Left cardiac atrium (tissue), 4 donors: ENCODE data around the gene DISC1. TPM values are rescaled to one million over a fixed set of nuclear protein-coding genes. Genes with fewer than 3 reads are reported as not detected.

Experiments used
- ATAC-seq, 2 donors: fragments of 200-7000 bp; cut with Tn5 transposase; one replicate each; pipeline ENCODE4 v1.9.1; 2020; ENCODE audit warnings: mild to moderate bottlenecking in 2 of 2, moderate library complexity in 2 of 2
- DNase-seq: peaks from one replicate; pipeline ENCODE4 v3.0.0-alpha.2; 2020
- intact Hi-C, 2 donors: fragments of 100-400 bp; cut with DNase I; formaldehyde crosslinking; loops; one replicate each; pipeline versions ENCODE4 v1.14.1 to v1.15.1; 2022 to 2023
- total RNA-seq, 2 donors: library from RNA; stranded (reverse); fragmentation: NEBNext Ultra II Directional; extraction: Animal tissue kit (Norgen Biotek cat#: 25700); gene quantifications; one replicate each; pipeline ENCODE4 v1.2.1, GENCODE V29; 2021
- donor health status: DM: no; HTN: yes; CAD: no.
- donor health status: DM: no; HTN: yes; CAD: no; lungs with severe emphysema.
- donor health status: DM: yes; HTN: yes; CAD: no.
- donor health status: Dilated cardiomyopathy.

The DISC1 gene
- total RNA-seq, 2 donors from 2014 or later, result 5.0 to 5.4 TPM

DNA sequence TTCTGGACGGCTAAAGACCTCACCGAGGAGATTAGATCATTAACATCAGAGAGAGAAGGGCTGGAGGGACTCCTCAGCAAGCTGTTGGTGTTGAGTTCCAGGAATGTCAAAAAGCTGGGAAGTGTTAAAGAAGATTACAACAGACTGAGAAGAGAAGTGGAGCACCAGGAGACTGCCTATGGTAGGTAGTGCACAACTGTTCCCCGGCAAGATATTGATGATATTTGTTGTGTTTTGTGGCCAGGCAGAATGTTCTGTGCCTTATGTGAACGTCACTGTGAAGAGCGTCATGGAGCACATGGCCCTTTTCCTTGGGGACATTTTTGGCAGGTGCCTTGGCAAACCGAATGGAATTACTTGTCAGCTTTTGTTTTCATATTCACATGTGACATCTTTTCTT is 191.7 kb downstream of the DISC1 start:
- DNase-seq (peak; percentile 53), ATAC-seq (peak; percentile 74 to 79)
- intact Hi-C loops, result loop anchor here in 1 of 2 donors (1.0 kb wide), 1 partner anchor 29 kb away; no protein-coding TSS in a partner anchor

DNA sequence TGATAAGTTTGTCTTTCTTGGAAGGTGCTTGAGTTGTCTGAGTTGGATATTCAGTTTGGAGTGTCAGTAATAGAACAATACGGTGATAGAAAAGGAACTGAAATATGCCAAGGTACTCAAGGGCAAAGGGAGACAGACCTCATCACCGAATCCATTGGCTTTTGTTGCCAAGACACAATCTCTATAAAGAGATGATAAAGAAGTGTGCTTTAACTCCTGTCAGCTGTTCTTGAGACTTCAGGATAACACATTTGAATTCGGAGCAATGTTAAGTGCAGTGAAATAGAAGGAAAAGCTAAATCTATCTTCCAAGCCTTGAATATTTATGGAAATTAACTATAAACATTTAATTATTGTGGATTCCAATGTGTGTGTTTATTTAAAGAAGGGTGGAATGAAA is 194.7 kb downstream of the DISC1 start:
- ATAC-seq (peak; percentile 24 to 44), DNase-seq (no peak)
- intact Hi-C loops, result no loop called here

DNA sequence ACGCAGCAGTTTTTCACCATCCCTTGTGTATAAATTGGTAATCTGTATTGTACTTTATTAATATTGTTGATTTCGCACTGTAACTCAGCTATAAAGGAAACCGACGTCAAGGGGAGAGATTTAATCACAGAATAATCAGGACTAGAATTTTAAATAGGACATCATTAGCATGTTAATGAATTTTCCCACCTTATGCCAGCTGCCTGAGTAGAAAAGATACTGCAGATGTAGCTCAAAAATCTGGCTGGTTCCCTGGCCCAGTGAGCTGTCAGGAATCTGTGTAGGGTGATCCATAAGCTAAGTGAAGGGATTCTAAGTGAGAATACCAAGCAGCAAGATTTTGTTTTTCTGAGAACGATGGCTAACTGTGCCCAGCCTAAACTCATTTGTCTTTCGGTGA is 195.5 kb downstream of the DISC1 start:
- no peak for DNase-seq
- no peak for ATAC-seq
- intact Hi-C loops, result no loop called here

DNA sequence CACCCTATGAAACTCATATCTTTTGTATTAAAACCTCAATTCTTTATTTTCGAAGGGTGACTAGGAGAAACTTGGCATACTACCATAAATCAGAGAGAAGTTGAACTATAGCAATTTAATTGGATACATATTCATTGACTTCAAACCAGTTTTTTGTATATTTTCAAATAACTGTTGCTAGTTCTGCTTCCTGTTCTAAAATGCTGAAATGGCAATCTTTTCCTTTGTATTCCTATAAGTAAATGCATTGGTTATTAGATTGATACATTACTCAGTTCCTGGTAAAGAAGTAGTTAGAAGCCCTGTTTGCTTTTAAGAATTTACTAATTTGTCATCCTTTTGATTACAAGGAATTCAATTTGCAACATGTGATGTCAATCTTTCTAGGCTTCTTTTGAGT is 200.0 kb downstream of the DISC1 start:
- DNase-seq, result no peak
- no peak for ATAC-seq
- intact Hi-C loops, result no loop called here

DNA sequence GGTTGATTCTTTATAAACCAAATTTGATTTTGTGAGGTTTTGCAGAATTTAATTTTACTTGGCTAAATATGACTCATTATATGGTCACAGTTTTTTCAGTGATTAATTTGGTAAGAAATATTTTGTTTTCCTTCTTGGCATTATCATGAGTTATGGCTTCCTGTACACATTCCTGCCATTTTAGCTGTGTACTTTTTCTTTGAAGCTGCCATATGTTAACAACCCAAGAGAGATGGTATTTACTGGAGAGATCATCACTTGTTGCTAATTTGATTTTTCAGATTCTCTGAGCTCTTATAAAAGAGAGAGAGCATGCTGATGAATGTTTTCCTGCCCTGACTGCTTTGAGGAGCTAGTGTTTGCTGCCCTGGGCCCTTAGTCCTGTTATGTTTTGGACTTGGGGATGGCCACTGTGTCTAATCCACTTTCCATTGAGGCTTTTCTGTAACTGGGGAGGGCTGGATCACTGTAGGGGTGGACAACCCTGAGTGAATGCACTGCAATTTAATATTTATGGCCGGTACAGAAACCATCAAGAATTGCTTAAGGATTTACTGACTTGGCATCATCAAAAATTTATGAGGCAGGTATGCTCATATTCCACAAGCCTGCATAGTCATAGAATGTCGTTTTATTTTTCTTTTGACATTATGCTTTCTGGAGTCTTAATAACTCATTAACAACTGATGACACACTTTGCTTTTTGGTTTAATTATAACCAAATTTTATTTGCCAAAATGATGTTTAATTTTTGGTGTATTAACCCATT is 200.9 kb downstream of the DISC1 start:
- intact Hi-C loops, result no loop called here
- DNase-seq (no peak), ATAC-seq (peak in 1 of 2 donors; percentile 58)

DNA sequence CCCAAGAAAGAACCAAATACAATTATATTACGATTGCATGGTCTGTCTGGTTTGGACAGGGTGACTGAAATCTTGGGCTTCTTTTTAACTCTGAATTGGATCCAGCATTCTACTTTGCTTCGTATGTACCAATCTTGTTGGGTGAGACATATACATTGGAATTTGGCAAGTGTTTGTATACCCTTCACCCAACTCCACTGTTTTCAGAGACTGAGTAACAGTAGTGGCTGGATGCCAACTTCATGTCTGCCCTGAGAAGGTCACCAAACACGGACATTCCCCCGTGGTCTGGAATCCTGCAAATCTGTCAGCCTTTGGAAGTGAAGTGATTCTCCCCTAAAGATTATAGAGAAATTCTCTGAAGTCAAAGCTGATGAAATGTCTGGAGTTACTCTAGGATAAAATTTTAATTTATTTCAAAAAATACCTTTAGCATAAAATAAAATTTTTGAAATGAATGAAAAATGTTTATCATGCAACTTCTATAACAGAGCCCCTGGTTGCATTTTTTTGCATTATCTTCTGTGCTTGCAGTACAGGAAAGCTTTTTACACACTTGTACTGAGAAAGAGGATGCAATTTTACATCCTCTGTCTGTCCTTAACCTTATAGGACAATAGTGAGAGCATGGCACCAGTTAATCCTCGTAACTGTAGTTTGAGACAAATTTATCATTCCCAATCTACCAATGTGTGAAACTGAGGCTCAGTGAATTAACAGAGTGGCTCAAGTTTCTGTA is 201.8 kb downstream of the DISC1 start:
- DNase-seq (no peak), ATAC-seq (peak; percentile 27 to 85)
- intact Hi-C loops, result no loop called here

DNA sequence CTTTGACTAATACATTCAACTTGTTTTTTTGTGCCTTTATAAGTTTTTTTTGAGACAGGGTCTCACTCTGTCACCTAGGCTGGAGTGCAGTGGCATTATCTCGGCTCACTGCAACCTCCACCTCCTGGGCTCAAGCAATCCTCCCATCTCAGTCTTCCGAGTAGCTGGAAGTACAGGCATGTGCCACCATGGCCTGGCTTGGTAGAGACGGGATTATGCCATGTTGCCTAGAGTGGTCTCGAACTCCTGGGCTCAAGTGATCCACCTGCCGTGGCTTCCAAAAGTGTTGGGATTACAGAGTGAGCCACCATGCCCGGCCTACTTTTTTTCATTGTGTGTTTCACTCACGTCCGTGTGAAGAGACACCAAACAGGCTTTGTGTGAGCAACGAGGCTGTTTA is 202.7 kb downstream of the DISC1 start:
- no peak for ATAC-seq
- no peak for DNase-seq
- intact Hi-C loops, result no loop called here

DNA sequence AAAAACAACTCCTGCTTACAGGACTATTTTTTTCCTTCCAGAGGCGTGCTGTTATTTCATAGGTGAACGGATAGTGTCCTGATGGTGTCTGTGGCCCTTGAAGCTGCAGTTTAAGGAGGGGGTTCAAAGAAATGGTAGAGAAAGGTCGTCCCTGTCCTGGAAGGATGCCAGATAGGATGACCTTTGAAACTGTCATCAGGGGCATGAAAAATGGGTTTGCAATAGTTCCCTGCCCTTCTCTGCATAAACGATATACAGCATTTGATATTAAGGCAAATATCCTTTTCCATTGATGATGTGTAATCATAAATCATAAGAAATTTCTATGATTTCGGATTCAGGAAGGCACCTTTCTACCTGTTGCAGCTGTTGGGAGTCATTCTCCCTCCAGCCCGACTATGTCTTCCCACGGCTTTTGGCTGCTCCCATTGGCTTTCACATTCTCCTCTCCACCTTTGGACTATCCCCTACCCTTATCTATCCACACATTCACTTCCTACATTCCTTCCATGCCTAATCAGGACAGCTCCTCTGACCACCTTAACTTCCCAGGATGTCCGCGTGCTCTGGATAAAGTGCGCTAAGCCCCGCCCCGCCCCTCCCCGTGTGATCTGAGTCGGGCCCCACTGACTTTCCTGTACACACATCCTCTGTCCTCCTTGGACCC is 209.8 kb downstream of the DISC1 start:
- intact Hi-C loops, result no loop called here
- DNase-seq (no peak), ATAC-seq (peak; percentile 44 to 69)

DNA sequence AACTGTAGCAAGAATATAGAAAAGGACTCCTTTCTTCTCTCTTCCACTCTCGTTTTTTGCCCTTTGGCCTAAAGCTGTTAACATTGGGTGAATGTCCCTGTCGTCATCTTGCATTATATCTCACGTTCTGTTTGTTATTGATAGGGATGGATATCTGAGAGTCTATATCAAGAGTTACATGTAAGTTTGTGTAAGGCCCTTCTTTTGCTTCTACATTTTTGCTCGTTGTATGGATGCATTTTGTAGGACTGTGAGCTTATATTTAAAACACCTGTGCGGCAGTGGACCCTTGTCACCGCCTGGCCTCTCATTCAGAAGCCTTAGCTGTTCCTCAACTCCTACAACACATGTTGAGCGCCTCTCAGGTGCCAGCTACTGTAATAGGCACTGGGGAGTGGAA is 211.9 kb downstream of the DISC1 start:
- intact Hi-C loops, result no loop called here
- DNase-seq (no peak), ATAC-seq (no peak)

DNA sequence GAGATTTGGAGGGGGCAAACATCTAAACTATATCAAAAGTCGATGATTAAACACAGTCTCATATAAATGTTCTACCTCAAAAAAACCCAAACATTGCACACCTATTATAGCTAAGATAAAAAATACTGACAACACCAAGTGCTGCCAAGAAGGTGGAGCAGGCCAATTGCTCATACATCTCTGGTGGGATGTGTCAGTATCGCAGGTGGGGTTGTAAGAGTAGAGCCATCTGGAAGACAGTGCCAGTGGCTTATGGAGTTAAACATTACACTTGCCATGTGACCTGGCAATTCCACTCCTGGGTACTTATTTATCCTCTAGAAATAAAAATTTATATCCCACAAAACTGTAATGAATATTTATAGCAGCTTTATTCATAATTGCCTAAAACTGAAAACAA is 213.4 kb downstream of the DISC1 start:
- no peak for ATAC-seq
- intact Hi-C loops, result no loop called here

DNA sequence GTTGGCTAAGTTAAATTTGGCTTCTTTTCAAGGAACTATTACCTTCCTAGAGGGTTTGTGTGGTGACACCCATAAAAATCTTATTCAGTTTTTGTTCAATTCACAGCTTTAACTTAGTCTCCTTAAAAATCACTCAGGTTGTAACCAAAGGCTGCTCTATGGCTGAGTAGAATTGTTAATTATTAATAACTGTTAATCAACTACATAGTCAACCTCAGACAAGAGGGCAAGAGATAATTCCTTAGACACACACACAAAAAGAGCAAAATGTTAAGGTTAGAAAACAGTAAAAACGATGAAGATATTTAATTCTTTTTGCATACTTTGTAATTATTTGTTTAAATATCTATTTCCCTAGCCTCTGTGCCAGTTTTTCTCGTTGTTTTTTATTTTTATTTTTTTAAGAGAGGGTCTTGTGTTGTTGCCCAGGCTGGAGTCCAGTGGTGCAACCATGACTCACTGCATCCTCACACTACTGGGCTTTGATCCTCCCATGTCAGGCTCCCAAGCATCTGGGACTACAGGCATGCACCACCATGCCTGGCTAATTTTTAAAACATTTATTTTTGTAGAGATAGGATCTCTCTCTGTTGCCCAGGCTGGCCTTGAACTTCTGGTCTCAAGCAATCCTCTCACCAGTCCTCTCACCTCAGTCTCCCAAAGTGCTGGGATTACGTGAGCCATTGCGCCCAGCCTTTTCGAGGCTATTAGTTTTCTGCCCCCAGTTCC is 215.2 kb downstream of the DISC1 start:
- ATAC-seq, result peak in 1 of 2 donors; percentile 50
- intact Hi-C loops, result no loop called here
- DNase-seq, result no peak

More for the DNA sequence above, 213.4 kb downstream of the DISC1 start:
- no peak for DNase-seq

DNA sequence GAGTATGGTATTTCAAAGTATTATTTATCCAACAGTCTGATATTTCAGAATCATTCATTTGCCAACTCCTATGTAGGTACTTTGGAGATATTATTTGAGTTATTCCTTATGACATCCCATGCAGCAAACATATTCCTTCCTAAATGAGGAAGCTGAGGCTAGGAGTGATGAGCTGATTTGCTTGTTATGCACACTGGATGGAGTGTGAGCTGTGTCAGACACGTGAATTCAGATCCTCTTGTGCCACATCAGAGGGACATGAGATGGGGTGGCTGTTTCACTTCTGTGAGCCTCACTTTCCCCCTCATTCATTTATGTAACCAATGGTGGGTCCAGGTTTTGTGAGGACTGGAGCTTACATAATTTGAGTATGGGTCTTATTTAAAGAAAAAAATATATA is 215.9 kb downstream of the DISC1 start:
- DNase-seq (no peak), ATAC-seq (no peak)
- intact Hi-C loops, result no loop called here

DNA sequence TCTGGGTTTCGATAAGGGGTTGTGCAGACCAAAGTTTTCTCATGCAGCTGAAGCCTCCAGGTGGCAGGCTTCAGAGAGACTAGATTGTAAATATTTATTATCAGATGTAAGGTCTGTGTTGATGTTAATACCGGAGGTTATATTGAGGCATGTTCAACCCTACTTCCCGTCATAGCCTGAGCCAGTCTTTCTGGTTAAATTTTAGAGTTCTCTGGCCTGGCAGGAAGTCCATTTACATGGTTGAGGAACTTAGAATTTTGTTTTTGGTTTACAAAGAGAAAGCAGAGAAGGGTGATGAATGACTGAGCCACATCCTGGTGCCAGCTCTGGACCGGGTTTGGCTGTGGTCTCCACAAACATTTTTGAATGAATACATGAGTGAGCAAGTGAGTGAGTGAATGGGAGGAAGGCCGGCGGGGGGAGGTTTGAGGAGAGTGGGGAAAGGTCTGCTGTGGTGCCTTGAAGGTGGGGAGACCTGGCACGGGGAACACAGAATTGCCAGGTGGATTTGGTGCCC is 218.5 kb downstream of the DISC1 start:
- intact Hi-C loops, result no loop called here
- DNase-seq, result no peak
- ATAC-seq, result no peak

DNA sequence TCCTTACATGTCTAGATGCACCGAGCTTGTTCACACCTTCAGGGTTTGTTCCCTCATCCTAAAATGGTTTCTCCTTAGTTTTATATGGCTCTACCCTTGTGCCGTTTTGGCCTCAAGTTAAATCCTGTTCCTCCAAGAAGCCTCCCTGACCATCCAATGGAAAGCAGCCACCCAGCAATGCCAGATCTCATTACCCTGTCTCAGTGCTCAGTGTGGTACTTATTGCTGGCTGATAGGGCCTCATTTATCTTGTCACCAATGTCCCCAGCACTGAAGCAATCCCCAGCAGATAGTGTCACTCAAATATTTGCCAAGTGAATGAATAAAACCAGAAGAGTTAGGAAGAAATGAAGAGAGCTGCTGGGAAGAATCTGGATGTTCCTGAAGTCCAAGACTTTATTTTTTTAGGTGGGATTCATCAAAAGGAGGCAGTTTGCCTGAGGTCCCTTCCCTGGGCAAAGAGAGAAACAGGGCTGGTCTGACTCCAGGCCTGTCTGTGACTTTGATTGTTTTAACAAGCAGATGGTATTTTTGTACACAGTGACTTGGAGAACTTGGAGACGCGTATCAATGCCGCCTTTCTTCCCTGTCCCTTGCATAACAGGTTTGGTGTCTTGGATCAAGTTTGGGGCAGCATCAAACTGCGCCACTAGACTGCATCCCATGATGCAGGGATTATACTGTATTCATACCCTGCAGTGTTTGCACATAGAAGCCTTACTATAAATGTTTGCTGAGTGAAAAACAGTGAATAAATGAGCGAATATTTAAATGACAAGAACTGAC is 221.2 kb downstream of the DISC1 start:
- ATAC-seq (peak; percentile 75), DNase-seq (no peak)
- intact Hi-C loops, result loop anchor here in 1 of 2 donors (1.0 kb wide), 1 partner anchor 30 kb away; no protein-coding TSS in a partner anchor

DNA sequence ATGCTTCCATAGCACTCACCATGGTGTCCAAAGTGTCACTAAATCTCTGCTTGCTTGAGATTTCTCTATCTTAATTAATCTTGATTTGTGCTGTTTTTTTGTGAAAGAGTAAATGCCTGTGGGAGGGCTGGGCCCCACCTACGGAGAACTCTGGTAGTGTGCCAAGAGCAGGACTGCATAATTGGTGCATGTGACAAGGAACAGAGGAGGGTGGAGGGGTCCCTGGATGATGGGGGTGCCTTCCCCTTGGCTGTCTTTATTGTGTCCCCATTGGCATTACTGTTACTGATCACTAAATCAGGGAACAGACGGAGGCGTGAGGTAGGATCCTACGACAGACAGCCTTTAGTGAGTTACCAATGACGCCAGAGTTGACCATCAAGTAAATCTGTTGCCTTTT is 223.4 kb downstream of the DISC1 start:
- intact Hi-C loops, result no loop called here
- no peak for DNase-seq
- ATAC-seq, result no peak

DNA sequence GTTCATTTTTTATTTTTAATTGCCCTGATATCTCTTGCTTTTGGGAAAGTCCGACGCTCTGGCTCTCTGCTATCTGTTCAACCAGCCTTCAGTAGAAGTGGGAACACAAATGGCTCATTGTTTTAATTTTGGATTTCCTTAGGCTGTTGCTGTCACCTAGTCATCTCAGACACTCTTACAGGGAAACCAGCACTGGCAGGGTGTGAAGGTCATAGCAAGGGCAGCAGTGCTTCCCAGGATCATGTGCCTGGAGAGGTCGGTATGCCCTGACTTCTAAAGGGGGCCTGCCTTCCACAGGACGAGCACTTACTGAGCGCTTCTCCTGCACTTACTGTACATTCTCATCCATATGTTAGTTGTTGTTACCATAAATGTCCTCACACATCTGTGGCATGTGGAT is 224.2 kb downstream of the DISC1 start:
- ATAC-seq (peak; percentile 83 to 91), DNase-seq (peak; percentile 56)
- intact Hi-C loops, result no loop called here

DNA sequence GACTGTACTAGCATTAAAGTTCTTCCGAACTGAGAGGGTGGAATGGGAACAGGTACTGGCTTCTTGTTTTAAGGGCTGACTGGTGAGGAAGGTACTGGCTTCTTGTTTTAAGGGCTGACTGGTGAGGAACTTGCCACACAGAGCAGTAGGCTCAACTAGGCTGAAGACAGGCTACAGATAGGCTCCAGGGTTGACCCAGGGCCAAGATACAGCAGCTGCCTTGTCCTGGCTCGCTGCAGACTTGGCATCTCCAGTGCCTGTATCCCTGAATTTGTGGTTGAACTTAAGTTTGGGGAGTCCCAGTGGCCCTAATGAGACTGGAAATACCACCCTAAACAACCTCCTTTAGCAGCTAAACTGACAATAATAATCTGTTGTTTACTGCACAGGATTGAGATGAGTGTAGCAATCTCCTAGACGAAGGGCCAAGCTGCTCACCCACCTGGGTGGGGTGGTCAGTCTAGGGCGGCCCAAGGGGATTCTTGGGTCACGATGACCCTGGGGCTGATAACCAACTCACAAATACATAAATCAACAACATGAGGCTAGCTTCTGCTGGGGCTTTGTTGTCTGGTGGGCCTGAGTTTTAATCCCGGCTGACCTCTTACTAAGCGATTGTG is 227.1 kb downstream of the DISC1 start:
- intact Hi-C loops, result no loop called here
- no peak for DNase-seq
- peak; percentile 25 to 51 for ATAC-seq

DNA sequence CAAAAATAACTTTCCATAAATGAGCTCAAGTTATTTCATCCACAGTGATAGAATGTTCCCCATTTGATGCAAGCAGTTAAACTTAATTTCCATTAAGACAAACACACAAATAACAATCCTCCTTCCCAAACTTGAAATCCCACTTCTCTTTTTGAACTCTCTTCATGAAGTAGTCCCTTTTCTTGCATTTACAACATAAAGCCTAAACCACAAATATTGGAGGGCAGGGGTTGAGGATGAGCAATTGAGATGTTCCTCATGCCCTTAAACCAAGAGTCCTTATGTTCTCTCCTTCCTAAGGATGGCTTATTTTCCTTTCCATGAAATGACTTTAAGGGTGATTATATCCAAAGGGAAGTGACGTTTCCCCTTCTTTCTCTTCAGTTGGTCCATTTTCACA is 228.8 kb downstream of the DISC1 start:
- no peak for ATAC-seq
- DNase-seq, result no peak
- intact Hi-C loops, result no loop called here
